Gastroesophageal sphincter (tissue), 4 donors: ENCODE measurements around the gene NDUFB5. TPM values are rescaled to one million over a fixed set of nuclear protein-coding genes. Genes with fewer than 3 reads are reported as not detected.
A peak's percentile ranks its signal among the peaks of the same experiment; 100 is the strongest.

Experiments
- ATAC-seq: fragments of 150-250 bp; one replicate; pipeline ENCODE4 v1.9.1; 2016; ENCODE audit warnings: mild to moderate bottlenecking, moderate library complexity
- H3K27ac ChIP-seq, 4 donors: fragments of 200-600 bp; sonication (generic) in 3 of 4; 1 replicate in 3 of 4; 2 replicates in 1 of 4; pipeline ENCODE4 v1.5.1; 2016 to 2019
- H3K27me3 ChIP-seq: fragments of 200-600 bp; sonication (generic); one replicate; pipeline ENCODE4 v1.5.1; 2019
- H3K36me3 ChIP-seq, 2 donors: fragments of 200-600 bp; sonication (generic); one replicate each; pipeline ENCODE4 v1.5.1; 2019; ENCODE audit warnings: control low read depth in 1 of 2
- H3K4me1 ChIP-seq, 3 donors: fragments of 200-600 bp; sonication (generic); 1 replicate in 2 of 3; 2 replicates in 1 of 3; pipeline ENCODE4 v1.5.1; 2016 to 2019; ENCODE audit warnings: control low read depth in 2 of 3
- H3K4me3 ChIP-seq, 2 donors: fragments of 200-600 bp; sonication (generic); one replicate each; pipeline ENCODE4 v1.5.1; 2019; ENCODE audit warnings: mild to moderate bottlenecking in 1 of 2, moderate library complexity in 1 of 2
- H3K9me3 ChIP-seq, 3 donors: fragments of 200-600 bp; sonication (generic); one replicate each; pipeline ENCODE4 v1.5.1; 2017 to 2019; ENCODE audit warnings: control low read depth in 2 of 3
- CTCF ChIP-seq, 4 experiments: fragments of 200-600 bp in 2 of 4; fragments of 450-650 bp in 2 of 4; sonication (generic) in 1 of 4; IDR thresholded peaks; one replicate each; pipeline ENCODE4 v1.5.1; 2017 to 2019; ENCODE audit warnings: antibody characterized with exemption in 4 of 4, mild to moderate bottlenecking in 2 of 4, moderate library complexity in 2 of 4
- EP300 ChIP-seq: sonication (generic); formaldehyde crosslinking; IDR thresholded peaks from one replicate; pipeline ENCODE4 v1.6.1; 2017; ENCODE audit warnings: antibody characterized with exemption, mild to moderate bottlenecking
- POLR2A ChIP-seq, 2 donors: fragments of 450-650 bp; IDR thresholded peaks; one replicate each; pipeline ENCODE4 v1.6.1; 2017; ENCODE audit warnings: antibody characterized with exemption in 2 of 2, mild to moderate bottlenecking in 2 of 2, moderate library complexity in 1 of 2
- POLR2AphosphoS5 ChIP-seq: sonication (generic); formaldehyde crosslinking; IDR thresholded peaks from one replicate; pipeline ENCODE4 v1.6.1; 2017; ENCODE audit warnings: antibody characterized with exemption
- WGBS, 2 donors: methylation state at CpG; one replicate each; pipeline ENCODE4 v1.1.5; 2018; ENCODE audit warnings: low coverage in 1 of 2; 5-methylcytosine and 5-hydroxymethylcytosine counted together
- total RNA-seq, 4 donors: library from RNA; depleted of rRNA; stranded (reverse); fragments of >200 nt; gene quantifications; one replicate each; pipeline ENCODE4 v1.1.0, GENCODE V29; 2016

The NDUFB5 gene
- 100 to 1,000 TPM in 2 of 4 donors, 10 to 100 TPM in 2; 73.6 to 137 (median 100) TPM for total RNA-seq

DNA sequence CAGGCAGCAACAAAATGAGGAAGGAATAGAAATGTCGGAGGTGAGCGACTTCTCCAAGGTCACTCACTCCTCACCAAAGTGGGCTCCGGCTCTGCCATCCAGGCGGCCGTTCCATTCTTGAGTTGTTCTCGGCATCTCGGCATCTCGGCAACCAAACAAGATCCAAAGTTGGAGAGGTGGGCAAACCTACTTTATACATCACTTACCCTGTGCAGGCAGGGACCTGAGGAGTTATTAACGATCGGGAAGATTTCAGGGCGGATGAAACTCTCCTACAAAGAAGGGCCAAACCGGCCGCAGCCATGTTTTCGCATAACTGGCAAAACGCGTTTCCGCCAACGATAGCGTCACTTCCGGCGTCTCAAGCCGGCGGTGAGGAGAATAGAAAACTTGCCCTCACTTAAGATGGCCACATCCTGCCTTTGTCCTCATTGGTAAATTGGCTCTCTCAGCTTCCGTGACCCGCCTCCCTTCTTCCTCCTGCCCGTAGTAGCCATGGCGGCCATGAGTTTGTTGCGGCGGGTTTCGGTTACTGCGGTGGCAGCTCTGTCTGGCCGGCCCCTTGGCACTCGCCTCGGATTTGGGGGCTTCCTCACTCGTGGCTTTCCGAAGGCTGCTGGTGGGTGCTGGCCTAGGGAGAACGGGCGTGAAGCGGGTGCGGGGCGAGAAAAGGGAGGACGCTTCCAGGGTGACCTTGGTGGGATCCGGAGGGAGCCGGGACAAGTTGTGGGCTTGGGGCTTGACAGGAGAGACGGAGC lies at the start of gene NDUFB5, which contains the start of gene MRPL47:
Gene NDUFB5, plus strand, starts transcription at position 474 of the 758 bp plus-strand sequence. Its CDS starts 22 bp downstream, at position 496.
Gene MRPL47, minus strand, starts transcription at position 318 of the 758 bp plus-strand sequence. Its CDS starts 14 bp downstream, at position 304.
- peak; percentile 100 for ATAC-seq
- 0% methylated on average over 6 to 9 of the region's 45 CpGs for WGBS, 2 donors
- no peaks in the 10 kb centered on the region for H3K27me3 ChIP-seq
- H3K27ac ChIP-seq = peak within 1 kb of the TSS; percentile 93 to 99 (median 94)
- H3K4me3 ChIP-seq = peak within 1 kb of the TSS; percentile 84 to 99
- H3K36me3 ChIP-seq = peaks cover 0 to 50% of the 10 kb centered on the region in 2 donors
- no peaks in the 10 kb centered on the region for H3K9me3 ChIP-seq
- TF ChIP-seq POLR2AphosphoS5 = peak; percentile 84
- no peak for TF ChIP-seq EP300
- TF ChIP-seq CTCF (IDR thresholded peaks at IDR 0.05) = peak in 1 of 4 experiments; percentile 12
- TF ChIP-seq POLR2A (IDR thresholded peaks at IDR 0.05) = peak; percentile 56 to 69
- peaks cover 0 to 66% (median 18%) of the 10 kb centered on the region in 3 donors for H3K4me1 ChIP-seq

DNA sequence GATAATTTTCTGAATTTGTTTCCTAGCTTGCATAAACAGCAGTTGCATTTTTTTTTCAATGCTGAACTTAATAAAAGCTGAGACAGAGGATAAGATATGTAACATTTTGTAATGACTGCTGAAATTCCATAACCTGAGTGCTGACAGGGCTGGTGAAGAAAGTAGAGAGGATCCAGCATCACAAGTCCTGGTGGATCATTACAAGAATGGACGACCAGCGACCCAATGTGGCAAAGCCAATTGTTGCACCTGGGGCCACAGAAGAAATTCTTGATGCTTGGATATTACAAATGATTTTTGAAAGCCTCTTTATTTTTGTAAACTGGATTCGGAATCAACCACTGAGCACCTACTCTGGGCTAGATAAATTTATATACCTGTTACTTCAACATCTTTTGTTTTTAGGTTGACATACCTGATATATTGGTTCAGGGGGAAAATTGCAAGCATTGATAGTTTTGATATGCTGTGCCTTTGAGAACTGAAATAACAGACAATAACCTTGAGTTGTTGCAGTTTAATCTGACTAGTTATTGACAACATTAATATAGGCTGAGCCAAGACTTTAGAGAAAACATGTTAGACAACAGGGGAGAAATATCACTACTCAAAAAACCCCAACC lies 45.7 kb upstream of the NDUFB5 start:
- Histone ChIP-seq H3K27ac (no peak overlapping the region), H3K36me3 (no peaks in the 10 kb centered on the region), H3K9me3 (no peaks in the 10 kb centered on the region), H3K4me1 (peaks cover 0 to 14% (median 0%) of the 10 kb centered on the region in 3 donors), H3K27me3 (no peaks in the 10 kb centered on the region), H3K4me3 (no peak overlapping the region)
- 0% methylated on average over 3 of the region's 3 CpGs for WGBS, 2 donors
- TF ChIP-seq POLR2A (IDR thresholded peaks at IDR 0.05) (no peak), POLR2AphosphoS5 (no peak), EP300 (no peak), CTCF (IDR thresholded peaks at IDR 0.05) (peak; percentile 67 to 88 (median 84))
- no peak for ATAC-seq

DNA sequence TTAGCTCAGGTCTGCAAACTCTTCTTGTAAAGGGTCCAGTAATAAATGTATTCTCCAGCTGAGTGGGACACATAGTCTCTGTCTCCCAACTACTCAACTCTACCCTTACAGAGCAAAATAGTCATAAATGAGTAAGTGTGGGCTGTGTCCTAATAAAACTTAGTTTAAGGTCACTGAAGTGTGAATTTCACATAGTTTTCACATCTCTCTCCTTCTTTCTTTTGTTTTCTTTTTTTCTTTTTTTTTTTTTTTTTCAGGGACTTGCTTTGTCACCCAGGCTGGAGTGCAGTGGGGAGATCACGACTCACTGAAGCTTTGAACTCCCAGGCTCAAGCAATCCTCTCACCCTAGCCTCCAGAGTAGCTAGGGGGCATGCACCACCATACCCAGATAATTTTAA lies 43.8 kb upstream of the NDUFB5 start:
- Histone ChIP-seq H3K36me3 (no peaks in the 10 kb centered on the region), H3K4me1 (peaks cover 0 to 25% (median 0%) of the 10 kb centered on the region in 3 donors), H3K27ac (no peak overlapping the region), H3K4me3 (no peak overlapping the region), H3K9me3 (no peaks in the 10 kb centered on the region), H3K27me3 (no peaks in the 10 kb centered on the region)
- no peak for ATAC-seq
- WGBS, 2 donors = 100% methylated on average over 1 of the region's 1 CpG; no CpG with 5 or more reads in 1 of the 2 donors
- no peak for TF ChIP-seq POLR2A (IDR thresholded peaks at IDR 0.05)

DNA sequence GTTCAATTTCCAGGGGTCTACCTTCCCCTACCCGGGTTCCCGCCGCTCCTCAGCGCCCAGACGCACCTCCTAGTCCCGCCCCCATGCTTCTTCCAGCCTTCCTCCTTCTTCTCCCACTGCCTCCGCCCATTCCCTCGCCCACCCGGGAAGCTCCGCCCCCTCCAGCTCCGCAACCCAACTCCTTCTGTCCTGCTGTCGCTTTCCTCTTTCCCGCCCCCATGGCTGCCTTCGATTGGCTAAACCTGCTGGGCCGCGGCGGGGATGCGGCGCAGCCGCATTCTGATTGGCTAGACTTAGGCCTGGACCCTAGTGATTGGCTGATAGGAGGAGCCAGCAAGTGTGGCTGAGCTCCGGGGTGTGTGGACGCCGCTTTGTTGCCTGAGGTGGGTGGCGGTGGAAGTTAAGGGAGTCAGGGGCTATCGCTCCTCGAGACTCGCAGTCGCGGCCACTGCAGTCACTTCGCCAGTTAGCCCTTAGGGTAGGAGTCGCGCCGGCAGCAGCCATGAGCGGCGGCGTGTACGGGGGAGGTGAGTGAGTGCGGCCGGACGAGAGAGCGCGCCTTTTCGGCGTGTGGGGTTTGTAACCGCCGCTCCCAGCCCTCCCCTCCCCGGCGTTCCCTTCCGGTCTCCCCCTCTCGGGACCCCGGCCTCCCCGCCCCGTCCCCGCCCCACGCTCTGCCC lies 41.9 kb upstream of the NDUFB5 start, which contains the start of gene ACTL6A:
Gene ACTL6A, plus strand, starts transcription at position 336 of the 680 bp plus-strand sequence. Its CDS starts 167 bp downstream, at position 503.
- Histone ChIP-seq H3K36me3 (no peaks in the 10 kb centered on the region), H3K9me3 (no peaks in the 10 kb centered on the region), H3K4me3 (peak within 1 kb of the TSS; percentile 48 to 96), H3K27me3 (no peaks in the 10 kb centered on the region), H3K4me1 (peaks cover 0 to 25% (median 0%) of the 10 kb centered on the region in 3 donors), H3K27ac (peak within 1 kb of the TSS; percentile 22 to 93 (median 88))
- peak; percentile 99 for ATAC-seq
- WGBS, 2 donors = 0 to 2% methylated on average over 12 to 13 of the region's 55 CpGs
- no peak for TF ChIP-seq CTCF (IDR thresholded peaks at IDR 0.05)
- TF ChIP-seq POLR2A (IDR thresholded peaks at IDR 0.05) = peak; percentile 39 to 58
- peak; percentile 62 for TF ChIP-seq POLR2AphosphoS5

DNA sequence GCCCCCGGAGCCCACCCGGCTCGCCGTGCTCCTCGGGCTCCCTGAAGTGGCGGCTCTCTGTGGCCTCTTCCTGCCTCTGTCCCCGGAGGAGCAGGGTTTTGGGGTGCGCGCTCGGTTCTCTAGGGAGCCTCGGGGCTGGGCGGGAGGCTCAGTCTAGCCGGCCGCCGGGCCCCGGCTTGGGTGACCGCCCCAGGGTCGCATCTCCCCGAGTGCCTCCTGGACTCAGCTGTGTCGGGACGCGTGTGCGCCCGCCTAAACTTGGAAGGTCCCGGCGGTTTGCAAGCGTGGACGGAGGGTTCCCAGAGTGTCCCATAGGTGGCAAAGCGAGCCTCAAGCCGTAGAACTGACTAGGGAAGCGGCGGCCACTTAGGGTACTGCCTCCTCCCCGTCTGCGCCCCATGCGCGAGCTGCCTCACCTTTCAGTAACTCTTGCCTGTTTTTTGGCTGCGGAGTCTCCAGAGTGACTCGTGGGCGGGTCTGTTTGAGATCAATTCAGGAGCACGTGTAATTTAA lies 41.3 kb upstream of the NDUFB5 start:
- Histone ChIP-seq H3K27me3 (no peaks in the 10 kb centered on the region), H3K4me3 (peak overlapping the region; percentile 48 to 96), H3K4me1 (peaks cover 0 to 25% (median 0%) of the 10 kb centered on the region in 3 donors), H3K36me3 (no peaks in the 10 kb centered on the region), H3K9me3 (no peaks in the 10 kb centered on the region), H3K27ac (peak overlapping the region; percentile 22 to 93 (median 88))
- 0% methylated on average over 1 to 3 of the region's 40 CpGs for WGBS, 2 donors
- peak; percentile 50 for ATAC-seq
- TF ChIP-seq CTCF (IDR thresholded peaks at IDR 0.05) (peak; percentile 54 to 87 (median 64)), POLR2A (IDR thresholded peaks at IDR 0.05) (no peak)
